PC-3 (cell line): ENCODE measurements around the gene ST3GAL4. TPM values are rescaled to one million over a fixed set of nuclear protein-coding genes. Genes with fewer than 3 reads are reported as not detected.

ENCODE experiments used
- ATAC-seq: fragments of 200-7000 bp; cut with Tn5 transposase; 2 replicates; pipeline ENCODE4 v1.9.1; 2020; ENCODE audit warnings: mild to moderate bottlenecking, moderate library complexity
- BruUV-seq: library from RNA; stranded (reverse); fragments of 400-500 nt; replicated peaks from 2 replicates; lab custom pipeline; 2021; lab: Mats Ljungman, UMichigan
- CTCF ChIA-PET: fragments of 300-600 bp; sonication (Branson Sonifier 250); formaldehyde crosslinking; loops from one replicate; lab custom pipeline; 2022; ENCODE audit warnings: antibody characterized with exemption; lab: Charles Lee
- POLR2A ChIA-PET: fragments of 300-600 bp; sonication (Branson Sonifier 250); formaldehyde crosslinking; loops from one replicate; lab custom pipeline; 2022; ENCODE audit warnings: antibody characterized with exemption; ENCODE audit not compliant: unreplicated experiment; lab: Charles Lee
- DNase-seq: peaks from one replicate; pipeline ENCODE4 v3.0.0-alpha.2; 2015
- H2AFZ ChIP-seq: fragments of 300-600 bp; sonication (generic); 2 replicates; pipeline ENCODE4 v1.6.0; 2016; ENCODE audit warnings: antibody characterized with exemption, low read length
- H3F3A ChIP-seq: fragments of 300-600 bp; sonication (generic); one replicate; pipeline ENCODE4 v1.6.0; 2017; ENCODE audit warnings: antibody characterized with exemption, low read length, control low read depth, mild to moderate bottlenecking; ENCODE audit not compliant: unreplicated experiment
- H3K27ac ChIP-seq: fragments of 300-600 bp; sonication (generic); 2 replicates; pipeline ENCODE4 v1.5.1; 2016; ENCODE audit warnings: mild to moderate bottlenecking, low read length
- H3K27me3 ChIP-seq: fragments of 300-600 bp; sonication (generic); 2 replicates; pipeline ENCODE4 v1.6.1; 2016; ENCODE audit warnings: low read length, mixed read lengths
- H3K36me3 ChIP-seq: fragments of 300-600 bp; sonication (generic); 2 replicates; pipeline ENCODE4 v1.6.1; 2016; ENCODE audit warnings: low read depth, mixed run types, low read length, mixed read lengths
- H3K4me1 ChIP-seq: fragments of 300-600 bp; sonication (generic); 2 replicates; pipeline ENCODE4 v1.5.1; 2016; ENCODE audit warnings: low read length; ENCODE audit not compliant: insufficient read depth
- H3K4me2 ChIP-seq: fragments of 300-600 bp; sonication (generic); 2 replicates; pipeline ENCODE4 v1.6.0; 2016; ENCODE audit warnings: low read length
- H3K4me3 ChIP-seq: fragments of 300-600 bp; sonication (generic); 2 replicates; pipeline ENCODE4 v1.5.1; 2016; ENCODE audit warnings: mild to moderate bottlenecking, low read length, mixed read lengths
- H3K79me2 ChIP-seq: fragments of 300-600 bp; sonication (generic); 2 replicates; pipeline ENCODE4 v1.6.1; 2017; ENCODE audit warnings: low read length, mixed read lengths
- H3K9ac ChIP-seq: fragments of 300-600 bp; sonication (generic); 2 replicates; pipeline ENCODE4 v1.6.0; 2016; ENCODE audit warnings: mild to moderate bottlenecking, low read length
- H3K9me2 ChIP-seq: fragments of 300-600 bp; sonication (generic); replicated peaks from 2 replicates; pipeline ENCODE4 v1.6.1; 2016; ENCODE audit warnings: mixed run types, low read length, mixed read lengths
- H3K9me3 ChIP-seq: fragments of 300-600 bp; sonication (generic); 2 replicates; pipeline ENCODE4 v1.6.1; 2016; ENCODE audit warnings: low read length, mixed read lengths
- H4K20me1 ChIP-seq: fragments of 300-600 bp; sonication (generic); 2 replicates; pipeline ENCODE4 v1.6.1; 2016; ENCODE audit warnings: low read length, mixed read lengths
- CTCF ChIP-seq: fragments of 300-600 bp; sonication (generic); conservative IDR thresholded peaks from 2 replicates; pipeline ENCODE4 v1.5.1; 2017; ENCODE audit warnings: antibody characterized with exemption, low read depth, mild to moderate bottlenecking, low read length
- EZH2 ChIP-seq: fragments of 300-600 bp; sonication (generic); IDR thresholded peaks from one replicate; pipeline ENCODE4 v1.6.1; 2017; ENCODE audit warnings: antibody characterized with exemption, mild to moderate bottlenecking, low read length; ENCODE audit not compliant: unreplicated experiment
- EZH2phosphoT487 ChIP-seq: fragments of 300-600 bp; sonication (generic); IDR thresholded peaks from 2 replicates; pipeline ENCODE4 v1.6.1; 2018; ENCODE audit warnings: mild to moderate bottlenecking, antibody characterized with exemption, low read length, borderline replicate concordance
- intact Hi-C: fragments of 100-400 bp; cut with micrococcal nuclease; formaldehyde crosslinking; loops from 2 replicates; pipeline ENCODE4 v1.9.0; 2023
- total RNA-seq: library from RNA; depleted of rRNA; stranded (reverse); fragments of >200 nt; gene quantifications from 2 replicates; pipeline ENCODE4 v1.2.3, GENCODE V29; 2014

Gene ST3GAL4
- total RNA-seq, 1 experiment from 2014 or later, result 126 TPM

GRCh38 chr11:126335463-126335760 is 20.1 kb upstream of the ST3GAL4 start:
- ATAC-seq, result no peak
- intact Hi-C loops, result no loop called here
- H3K4me3 ChIP-seq, result no peak overlapping the region
- H3K27ac ChIP-seq, result no peak overlapping the region
- BruUV-seq, result no TSS peak
- H3K79me2 ChIP-seq, result no peaks in the 10 kb centered on the region
- CTCF ChIA-PET, result no interaction called here
- H3F3A ChIP-seq, result no peaks in the 10 kb centered on the region
- H3K4me2 ChIP-seq, result no peak overlapping the region
- H2AFZ ChIP-seq, result no peak overlapping the region
- POLR2A ChIA-PET, result no interaction called here
- peaks cover 43% of the 10 kb centered on the region for H3K4me1 ChIP-seq
- H3K36me3 ChIP-seq, result peaks cover under 1% of the 10 kb centered on the region; the same call in 1 of the 2 replicates
- no peaks in the 10 kb centered on the region for H3K9me2 ChIP-seq
- no peaks in the 10 kb centered on the region for H4K20me1 ChIP-seq
- no peaks in the 10 kb centered on the region for H3K9me3 ChIP-seq
- H3K27me3 ChIP-seq, result no peaks in the 10 kb centered on the region
- DNase-seq, result no peak
- H3K9ac ChIP-seq, result no peak overlapping the region
- TF ChIP-seq EZH2phosphoT487 (no peak), CTCF (no peak), EZH2 (no peak)

- no peaks in the 10 kb centered on the region for H3F3A ChIP-seq
- TF ChIP-seq CTCF, result no peak
- TF ChIP-seq EZH2phosphoT487, result no peak
- no peak for TF ChIP-seq EZH2
- no peaks in the 10 kb centered on the region for H3K9me2 ChIP-seq
- no peaks in the 10 kb centered on the region for H4K20me1 ChIP-seq
- DNase-seq (no peak), ATAC-seq (no peak)
- H3K36me3 ChIP-seq, result peaks cover 5% of the 10 kb centered on the region; the same call in 1 of the 2 replicates
- no peak overlapping the region for H3K9ac ChIP-seq
- BruUV-seq, result no TSS peak
- no peak overlapping the region for H3K4me2 ChIP-seq
- intact Hi-C loops, result no loop called here
- H3K4me3 ChIP-seq, result no peak overlapping the region
- ChIA-PET POLR2A (no interaction called here), CTCF (no interaction called here)
- H3K4me1 ChIP-seq, result peaks cover 50% of the 10 kb centered on the region
- no peak overlapping the region for H2AFZ ChIP-seq
- no peaks in the 10 kb centered on the region for H3K9me3 ChIP-seq
- no peaks in the 10 kb centered on the region for H3K27me3 ChIP-seq
- H3K27ac ChIP-seq, result no peak overlapping the region
- no peaks in the 10 kb centered on the region for H3K79me2 ChIP-seq
Observed at GRCh38 chr11:126336138-126336541, 19.3 kb upstream of the ST3GAL4 start.

- POLR2A ChIA-PET, result no interaction called here
Observed at GRCh38 chr11:126336671-126337101, 18.8 kb upstream of the ST3GAL4 start.

More at GRCh38 chr11:126336671-126337101, 18.8 kb upstream of the ST3GAL4 start:
- H2AFZ ChIP-seq, result no peak overlapping the region
- BruUV-seq, result no TSS peak
- H3K36me3 ChIP-seq, result peaks cover 5% of the 10 kb centered on the region; the same call in 1 of the 2 replicates
- H3K27me3 ChIP-seq, result no peaks in the 10 kb centered on the region
- H3K9ac ChIP-seq, result no peak overlapping the region
- intact Hi-C loops, result no loop called here
- TF ChIP-seq EZH2, result no peak
- no peaks in the 10 kb centered on the region for H3K79me2 ChIP-seq
- no peak overlapping the region for H3K4me3 ChIP-seq
- peaks cover 52% of the 10 kb centered on the region for H3K4me1 ChIP-seq
- no peaks in the 10 kb centered on the region for H3K9me2 ChIP-seq
- CTCF ChIA-PET, result no interaction called here
- no peaks in the 10 kb centered on the region for H4K20me1 ChIP-seq
- no peaks in the 10 kb centered on the region for H3F3A ChIP-seq
- DNase-seq (no peak), ATAC-seq (no peak)
- no peak overlapping the region for H3K4me2 ChIP-seq
- no peak overlapping the region for H3K27ac ChIP-seq
- H3K9me3 ChIP-seq, result no peaks in the 10 kb centered on the region
